GM12865 (cell line): ENCODE measurements around the gene WNT4.

Experiments
- DNase-seq: peaks from one replicate; pipeline ENCODE4 v3.0.0; 2010; ENCODE audit warnings: low read depth
- H3K4me3 ChIP-seq: 2 replicates; pipeline ENCODE4 v1.5.1; 2011; ENCODE audit warnings: mild to moderate bottlenecking, low read depth, low read length, control low read depth
- CTCF ChIP-seq: IDR thresholded peaks from 2 replicates; pipeline ENCODE4 v1.5.1; 2011; ENCODE audit warnings: low read length, control low read depth, low read depth, inconsistent platforms; ENCODE audit not compliant: insufficient read depth; ENCODE audit errors: missing control alignments

Gene WNT4

GRCh38 chr1:22131062-22131461 lies 11.8 kb downstream of the WNT4 start:
- DNase-seq: no peak
- no peak overlapping the region for H3K4me3 ChIP-seq
- no peak for TF ChIP-seq CTCF

- no peak for DNase-seq
- no peak for TF ChIP-seq CTCF
- H3K4me3 ChIP-seq: no peak overlapping the region
These were observed 13.3 kb downstream of the WNT4 start for GRCh38 chr1:22129501-22130117.

- TF ChIP-seq CTCF: no peak
- no peak overlapping the region for H3K4me3 ChIP-seq
- DNase-seq: no peak
These were observed 14.5 kb downstream of the WNT4 start for GRCh38 chr1:22128392-22128791.

GRCh38 chr1:22127731-22128130 lies 15.2 kb downstream of the WNT4 start:
- no peak for DNase-seq
- TF ChIP-seq CTCF: no peak
- H3K4me3 ChIP-seq: no peak overlapping the region

- no peak overlapping the region for H3K4me3 ChIP-seq
These were observed 15.6 kb downstream of the WNT4 start for GRCh38 chr1:22127248-22127647.

GRCh38 chr1:22126531-22126930 lies 16.4 kb downstream of the WNT4 start:
- TF ChIP-seq CTCF: no peak
- H3K4me3 ChIP-seq: no peak overlapping the region
- DNase-seq: no peak

More at GRCh38 chr1:22127248-22127647, 15.6 kb downstream of the WNT4 start:
- no peak for DNase-seq
- TF ChIP-seq CTCF: no peak

- no peak for DNase-seq
- no peak overlapping the region for H3K4me3 ChIP-seq
- no peak for TF ChIP-seq CTCF
These were observed 18.2 kb downstream of the WNT4 start for GRCh38 chr1:22124592-22125229.
